Measurements from ENCODE around the gene HAND2.

HAND2 gene

DNA sequence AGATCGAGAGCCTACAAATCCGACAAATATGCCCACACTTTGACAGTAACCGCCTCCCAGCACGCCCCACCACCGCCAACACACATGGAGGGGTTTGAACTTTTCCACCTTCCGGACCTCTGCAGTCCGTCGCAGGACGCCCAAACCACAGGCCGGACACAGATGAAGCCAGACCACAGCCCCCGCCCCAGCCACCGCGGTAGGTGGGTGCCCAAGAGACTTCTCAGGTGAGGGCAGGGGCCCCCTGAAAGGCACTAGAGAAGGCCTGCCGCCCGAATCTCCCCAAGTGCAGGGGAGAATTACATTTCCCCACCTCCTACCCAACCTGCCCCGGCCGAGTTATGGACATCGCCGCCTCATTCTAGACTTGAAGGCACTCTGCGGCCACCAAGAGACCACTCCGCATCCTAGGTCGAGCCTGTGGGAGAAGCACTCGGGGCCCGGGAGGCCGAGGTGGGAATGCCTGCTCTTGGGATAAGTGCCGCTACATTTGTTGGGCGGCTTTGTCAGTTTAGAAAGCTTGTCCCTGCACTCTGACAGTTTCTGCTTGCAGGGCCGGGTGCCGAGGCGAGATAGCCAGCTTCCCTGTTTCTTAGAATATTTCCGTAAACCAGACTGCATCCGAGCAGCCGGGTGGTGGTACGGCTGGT is 21.5 kb downstream of the HAND2 start:
- no peak for DNase-seq
- H3K27me3 ChIP-seq (ENCODE audit: insufficient read depth, low read length, poor library complexity): peaks cover 8% of the 10 kb centered on the region
- TF ChIP-seq EZH2 (IDR thresholded peaks at IDR 0.05; ENCODE audit: borderline replicate concordance, low read depth, low read length, severe bottlenecking): no peak
- TF ChIP-seq, protein P1, sequence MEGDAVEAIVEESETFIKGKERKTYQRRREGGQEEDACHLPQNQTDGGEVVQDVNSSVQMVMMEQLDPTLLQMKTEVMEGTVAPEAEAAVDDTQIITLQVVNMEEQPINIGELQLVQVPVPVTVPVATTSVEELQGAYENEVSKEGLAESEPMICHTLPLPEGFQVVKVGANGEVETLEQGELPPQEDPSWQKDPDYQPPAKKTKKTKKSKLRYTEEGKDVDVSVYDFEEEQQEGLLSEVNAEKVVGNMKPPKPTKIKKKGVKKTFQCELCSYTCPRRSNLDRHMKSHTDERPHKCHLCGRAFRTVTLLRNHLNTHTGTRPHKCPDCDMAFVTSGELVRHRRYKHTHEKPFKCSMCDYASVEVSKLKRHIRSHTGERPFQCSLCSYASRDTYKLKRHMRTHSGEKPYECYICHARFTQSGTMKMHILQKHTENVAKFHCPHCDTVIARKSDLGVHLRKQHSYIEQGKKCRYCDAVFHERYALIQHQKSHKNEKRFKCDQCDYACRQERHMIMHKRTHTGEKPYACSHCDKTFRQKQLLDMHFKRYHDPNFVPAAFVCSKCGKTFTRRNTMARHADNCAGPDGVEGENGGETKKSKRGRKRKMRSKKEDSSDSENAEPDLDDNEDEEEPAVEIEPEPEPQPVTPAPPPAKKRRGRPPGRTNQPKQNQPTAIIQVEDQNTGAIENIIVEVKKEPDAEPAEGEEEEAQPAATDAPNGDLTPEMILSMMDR (IDR thresholded peaks at IDR 0.05; ENCODE audit: borderline replicate concordance, extremely low read depth, low read length, poor library complexity, severe bottlenecking): no peak
- no peaks in the 10 kb centered on the region for H4K20me1 ChIP-seq (ENCODE audit: insufficient read depth, low read length)
- H3K4me1 ChIP-seq (ENCODE audit: insufficient read depth, low read length): no peaks in the 10 kb centered on the region
- H3K9me3 ChIP-seq (ENCODE audit: insufficient read depth, low read length, severe bottlenecking): no peaks in the 10 kb centered on the region
- no peak overlapping the region for H3K4me3 ChIP-seq (ENCODE audit: low read depth in 1 of 2, low read length in 2 of 2)
- H2AFZ ChIP-seq (ENCODE audit: low read depth, low read length): no peak overlapping the region
- no peak overlapping the region for H3K9ac ChIP-seq (ENCODE audit: low read depth, low read length)
- no peak overlapping the region for H3K27ac ChIP-seq (ENCODE audit: low read length)
- no peak overlapping the region for H3K4me2 ChIP-seq (ENCODE audit: insufficient read depth, low read length)
- H3K36me3 ChIP-seq (ENCODE audit: insufficient read depth, low read length): no peaks in the 10 kb centered on the region
- H3K79me2 ChIP-seq (ENCODE audit: insufficient read depth, low read length): no peaks in the 10 kb centered on the region
- ATAC-seq (ENCODE audit: insufficient read depth, low read depth): no peak

DNA sequence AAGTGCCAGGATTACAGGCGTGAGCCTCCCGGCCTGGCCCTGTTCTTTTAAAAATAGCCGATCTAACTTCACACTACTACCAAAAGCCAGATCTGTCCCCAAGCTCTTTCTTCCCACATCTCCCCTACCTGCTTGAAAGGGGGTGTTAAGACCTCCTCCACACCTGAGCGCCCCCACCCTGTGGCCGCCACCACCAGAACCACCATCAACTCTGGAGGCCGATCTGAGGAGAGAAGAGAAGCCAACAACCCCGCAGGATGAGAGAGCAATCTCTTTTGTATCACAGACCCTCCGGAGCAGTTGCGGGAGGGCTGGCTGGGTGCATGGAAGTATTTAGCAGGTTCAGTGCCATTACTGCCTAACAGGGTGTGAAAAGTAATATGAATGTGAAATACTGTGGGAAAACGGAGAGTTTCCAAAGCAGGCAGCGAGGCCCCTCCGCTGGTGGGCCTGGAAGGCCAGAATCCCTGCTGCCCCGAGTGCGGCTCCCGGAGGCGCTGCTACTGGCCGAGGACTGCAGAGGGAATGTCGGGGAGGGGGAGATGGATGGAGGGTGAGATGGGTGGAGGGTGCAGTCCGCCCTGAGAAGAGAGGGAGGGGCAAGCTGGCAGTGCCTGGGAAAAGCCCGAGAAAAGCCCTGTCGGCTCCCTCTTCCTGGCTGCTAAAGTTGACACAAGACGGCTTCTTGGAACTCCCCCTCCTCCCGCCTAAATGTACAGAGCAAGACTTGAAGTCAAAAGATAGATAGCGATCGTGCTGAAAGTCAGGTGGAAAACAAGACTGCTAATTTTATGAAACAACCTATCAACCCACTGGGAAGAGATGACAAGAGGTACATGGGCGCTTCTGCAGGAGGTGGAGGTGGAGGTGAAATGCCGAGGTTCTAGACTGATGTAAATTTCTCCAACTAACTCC is 22.3 kb downstream of the HAND2 start:
- Histone ChIP-seq H3K4me2 (ENCODE audit: insufficient read depth, low read length) (no peak overlapping the region), H3K4me1 (ENCODE audit: insufficient read depth, low read length) (no peaks in the 10 kb centered on the region), H3K9me3 (ENCODE audit: insufficient read depth, low read length, severe bottlenecking) (no peaks in the 10 kb centered on the region), H3K36me3 (ENCODE audit: insufficient read depth, low read length) (no peaks in the 10 kb centered on the region), H3K79me2 (ENCODE audit: insufficient read depth, low read length) (no peaks in the 10 kb centered on the region), H4K20me1 (ENCODE audit: insufficient read depth, low read length) (no peaks in the 10 kb centered on the region), H3K4me3 (ENCODE audit: low read depth in 1 of 2, low read length in 2 of 2) (no peak overlapping the region), H3K27ac (ENCODE audit: low read length) (no peak overlapping the region), H3K9ac (ENCODE audit: low read depth, low read length) (no peak overlapping the region), H2AFZ (ENCODE audit: low read depth, low read length) (no peak overlapping the region), H3K27me3 (ENCODE audit: insufficient read depth, low read length, poor library complexity) (peaks cover 8% of the 10 kb centered on the region)
- ATAC-seq (ENCODE audit: insufficient read depth, low read depth): no peak
- no peak for TF ChIP-seq EZH2 (IDR thresholded peaks at IDR 0.05; ENCODE audit: borderline replicate concordance, low read depth, low read length, severe bottlenecking)
- TF ChIP-seq, protein P1 (IDR thresholded peaks at IDR 0.05; ENCODE audit: borderline replicate concordance, extremely low read depth, low read length, poor library complexity, severe bottlenecking): no peak
- DNase-seq: no peak

DNA sequence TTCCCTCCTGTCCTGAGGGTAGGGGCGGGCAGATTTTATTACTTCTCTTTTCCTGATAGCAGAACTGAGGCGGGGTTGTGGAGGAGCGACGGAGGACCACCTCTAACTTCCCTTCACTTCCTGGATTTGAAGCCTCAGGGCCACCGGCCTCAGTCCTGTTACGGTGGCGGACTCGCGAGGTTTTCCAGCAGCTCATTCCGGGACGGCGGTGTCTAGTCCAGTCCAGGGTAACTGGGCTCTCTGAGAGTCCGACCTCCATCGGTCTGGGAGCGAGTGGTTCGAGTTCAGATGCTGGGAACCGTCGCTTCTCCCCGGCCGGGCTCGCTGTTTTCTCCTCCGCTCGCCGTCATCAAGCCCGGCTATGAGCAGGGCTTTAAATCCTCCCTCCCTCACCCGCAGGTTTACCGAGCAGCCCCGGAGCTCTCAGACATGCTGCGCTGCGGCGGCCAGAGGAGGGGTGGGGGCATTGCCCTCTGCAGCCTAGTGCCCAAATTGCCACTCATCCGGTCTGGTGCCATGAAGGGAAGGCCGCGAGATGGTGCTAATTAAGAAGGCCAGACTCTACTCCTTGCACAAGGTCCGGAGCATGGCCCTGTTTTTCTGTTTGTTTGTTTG is 23.3 kb downstream of the HAND2 start:
- Histone ChIP-seq H3K79me2 (ENCODE audit: insufficient read depth, low read length) (no peaks in the 10 kb centered on the region), H3K9me3 (ENCODE audit: insufficient read depth, low read length, severe bottlenecking) (no peaks in the 10 kb centered on the region), H3K4me2 (ENCODE audit: insufficient read depth, low read length) (no peak overlapping the region), H2AFZ (ENCODE audit: low read depth, low read length) (no peak overlapping the region), H3K27me3 (ENCODE audit: insufficient read depth, low read length, poor library complexity) (no peaks in the 10 kb centered on the region), H3K4me1 (ENCODE audit: insufficient read depth, low read length) (no peaks in the 10 kb centered on the region), H3K27ac (ENCODE audit: low read length) (no peak overlapping the region), H3K4me3 (ENCODE audit: low read depth in 1 of 2, low read length in 2 of 2) (no peak overlapping the region), H3K36me3 (ENCODE audit: insufficient read depth, low read length) (no peaks in the 10 kb centered on the region), H4K20me1 (ENCODE audit: insufficient read depth, low read length) (no peaks in the 10 kb centered on the region), H3K9ac (ENCODE audit: low read depth, low read length) (no peak overlapping the region)
- TF ChIP-seq, protein P1 (IDR thresholded peaks at IDR 0.05; ENCODE audit: borderline replicate concordance, extremely low read depth, low read length, poor library complexity, severe bottlenecking): no peak
- TF ChIP-seq EZH2 (IDR thresholded peaks at IDR 0.05; ENCODE audit: borderline replicate concordance, low read depth, low read length, severe bottlenecking): no peak
- DNase-seq: no peak
- no peak for ATAC-seq (ENCODE audit: insufficient read depth, low read depth)

Data from DND-41 (cell line).